Urinary bladder (tissue), 4 donors: Measurements from ENCODE around the gene ARHGAP25. TPM values are rescaled to one million over a fixed set of nuclear protein-coding genes. Genes with fewer than 3 reads are reported as not detected.

ENCODE experiments used
- DNase-seq: peaks from one replicate; pipeline ENCODE4 v3.0.0-alpha.2; 2015; ENCODE audit errors: extremely low spot score
- H3K27ac ChIP-seq: one replicate; pipeline ENCODE4 v1.5.1; 2013; ENCODE audit warnings: low read depth, mild to moderate bottlenecking, moderate library complexity
- H3K36me3 ChIP-seq: one replicate; pipeline ENCODE4 v1.6.1; 2013; ENCODE audit warnings: mild to moderate bottlenecking, moderate library complexity; ENCODE audit not compliant: insufficient read depth
- H3K4me1 ChIP-seq: one replicate; pipeline ENCODE4 v1.6.1; 2013; ENCODE audit warnings: mild to moderate bottlenecking, moderate library complexity; ENCODE audit not compliant: insufficient read depth
- H3K4me3 ChIP-seq: one replicate; pipeline ENCODE4 v1.5.1; 2013; ENCODE audit warnings: low read depth, low read length
- whole genome bisulfite sequencing: extraction: QIAGEN DNeasy Blood & Tissue Kit; methylation state at CpG from one replicate; pipeline ENCODE4 v1.1.7; 2013; 5-methylcytosine and 5-hydroxymethylcytosine counted together
- polyA plus RNA-seq: library from polyadenylated mRNA; stranded (reverse); fragments of 200-250 nt; gene quantifications from one replicate; pipeline ENCODE4 v1.2.3, GENCODE V29; 2013
- total RNA-seq: library from RNA; depleted of rRNA; stranded (reverse); fragments of >200 nt; gene quantifications from one replicate; pipeline ENCODE4 v1.2.3, GENCODE V29; 2014
- donor health status: healthy with polysubstance abuse.
- donor health status: healthy.

Gene ARHGAP25
- total and polyA plus RNA-seq, 2 donors: 4.4 to 5.2 TPM

GRCh38 chr2:68726608-68727367, 7.8 kb upstream of the ARHGAP25 start:
- no peak overlapping the region for H3K27ac ChIP-seq
- DNase-seq: no peak
- no peak overlapping the region for H3K4me3 ChIP-seq
- H3K4me1 ChIP-seq: no peaks in the 10 kb centered on the region
- WGBS: 65% methylated on average over 11 of the region's 11 CpGs
- H3K36me3 ChIP-seq: no peaks in the 10 kb centered on the region

- WGBS: 83% methylated on average over 6 of the region's 6 CpGs
These were observed 6.8 kb upstream of the ARHGAP25 start for GRCh38 chr2:68727683-68728375.

GRCh38 chr2:68730828-68731227, 3.8 kb upstream of the ARHGAP25 start:
- Histone ChIP-seq H3K4me1 (no peaks in the 10 kb centered on the region), H3K36me3 (no peaks in the 10 kb centered on the region), H3K4me3 (no peak overlapping the region), H3K27ac (no peak overlapping the region)
- DNase-seq: no peak
- WGBS: 46% methylated on average over 6 of the region's 6 CpGs

More at GRCh38 chr2:68727683-68728375, 6.8 kb upstream of the ARHGAP25 start:
- DNase-seq: no peak
- Histone ChIP-seq H3K4me3 (no peak overlapping the region), H3K4me1 (no peaks in the 10 kb centered on the region), H3K27ac (no peak overlapping the region), H3K36me3 (no peaks in the 10 kb centered on the region)

DNA sequence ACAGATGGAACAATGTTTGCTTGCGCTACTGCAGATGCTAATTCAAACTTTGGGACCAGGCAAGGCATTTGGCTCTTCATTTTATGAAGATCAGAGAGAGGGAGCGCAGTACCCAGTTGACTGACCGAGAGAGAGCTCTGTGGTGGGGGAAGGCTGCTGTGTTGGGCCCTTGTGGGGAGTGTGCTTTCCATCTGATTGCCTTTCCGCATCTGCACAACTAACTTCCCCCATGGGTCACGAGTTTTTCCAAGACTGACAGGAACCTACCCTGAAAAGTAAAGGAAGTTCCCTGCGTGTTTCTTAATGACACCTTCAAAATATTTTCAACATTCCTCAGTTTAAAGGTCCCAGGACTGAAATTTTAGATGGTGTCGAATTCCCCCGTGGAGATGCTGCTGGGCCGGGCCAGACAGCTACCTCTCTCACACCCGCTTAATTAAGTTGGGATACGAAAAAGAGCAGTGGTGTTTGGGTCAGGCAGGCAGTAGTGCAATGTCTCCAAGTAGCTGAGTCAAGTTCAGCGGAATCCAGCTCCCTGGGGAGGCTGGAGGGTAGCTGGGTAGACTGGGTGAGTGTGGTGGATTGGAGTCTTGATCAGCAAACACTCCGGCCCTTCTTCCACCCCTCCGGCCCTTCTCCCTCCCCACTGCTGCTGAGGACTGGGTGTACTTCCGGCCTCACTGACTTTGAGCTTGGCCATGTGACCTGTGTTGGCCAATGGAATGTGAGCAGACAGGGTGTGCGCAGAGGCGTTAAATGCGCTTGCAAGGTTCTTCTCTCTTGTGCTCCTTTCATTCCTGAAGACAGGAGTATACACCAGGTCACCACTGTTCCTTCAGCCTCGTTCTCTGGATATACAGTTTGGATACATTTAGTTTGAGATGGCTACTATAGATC, 2.3 kb upstream of the ARHGAP25 start:
- Histone ChIP-seq H3K27ac (no peak overlapping the region), H3K4me3 (no peak overlapping the region), H3K36me3 (no peaks in the 10 kb centered on the region), H3K4me1 (no peaks in the 10 kb centered on the region)
- no peak for DNase-seq
- 88% methylated on average over 19 of the region's 19 CpGs for WGBS

DNA sequence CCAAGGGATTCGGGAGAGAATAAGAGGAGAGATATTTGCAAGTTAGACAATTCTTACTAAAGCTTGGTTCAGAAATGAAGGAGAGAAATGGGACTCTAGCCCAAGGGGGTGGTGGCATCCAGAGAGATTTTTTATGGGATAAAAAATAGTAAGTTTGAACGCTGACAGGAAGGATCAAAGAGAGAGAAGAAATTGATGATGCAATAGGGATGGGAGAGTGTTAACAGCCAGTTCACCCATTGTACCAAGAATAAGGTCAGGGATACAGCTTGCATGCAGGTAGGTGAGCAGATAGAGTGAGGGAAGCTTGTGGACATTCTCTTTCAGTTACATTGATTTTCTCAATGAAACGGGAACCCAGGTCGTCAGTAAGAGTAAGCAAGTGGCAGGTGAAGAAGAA, 1.2 kb upstream of the ARHGAP25 start:
- 84% methylated on average over 4 of the region's 4 CpGs for WGBS
- Histone ChIP-seq H3K27ac (no peak overlapping the region), H3K4me3 (no peak overlapping the region), H3K4me1 (no peaks in the 10 kb centered on the region), H3K36me3 (no peaks in the 10 kb centered on the region)
- no peak for DNase-seq

DNA sequence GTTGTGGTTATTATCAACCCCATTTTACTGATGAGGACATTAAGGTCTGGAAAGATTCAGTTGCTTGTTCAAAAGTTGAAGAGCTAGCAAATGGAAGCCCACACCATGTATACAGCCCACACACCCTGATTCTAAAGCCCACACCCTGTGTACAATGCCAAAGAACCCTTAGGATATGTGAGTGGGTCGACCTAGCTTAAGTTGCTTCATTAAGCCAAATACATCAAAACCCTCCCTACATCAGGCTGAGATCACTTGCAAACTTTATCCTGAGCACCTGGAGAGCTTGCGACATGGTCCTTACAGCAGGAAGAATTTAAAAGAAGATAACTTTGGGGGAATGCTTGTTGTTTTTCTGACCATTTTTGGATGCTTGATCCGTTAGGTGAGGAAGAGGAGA, 435 bp upstream of the ARHGAP25 start:
- Histone ChIP-seq H3K4me3 (no peak overlapping the region), H3K36me3 (no peaks in the 10 kb centered on the region), H3K27ac (no peak overlapping the region), H3K4me1 (no peaks in the 10 kb centered on the region)
- no peak for DNase-seq
- WGBS: 80% methylated on average over 3 of the region's 3 CpGs

- DNase-seq: no peak
- H3K27ac ChIP-seq: no peak overlapping the region
- no peaks in the 10 kb centered on the region for H3K36me3 ChIP-seq
- H3K4me3 ChIP-seq: no peak overlapping the region
- 58% methylated on average over 2 of the region's 2 CpGs for WGBS
- H3K4me1 ChIP-seq: peaks cover 2% of the 10 kb centered on the region
These were observed 1.5 kb downstream of the ARHGAP25 start for GRCh38 chr2:68736086-68736485.

DNA sequence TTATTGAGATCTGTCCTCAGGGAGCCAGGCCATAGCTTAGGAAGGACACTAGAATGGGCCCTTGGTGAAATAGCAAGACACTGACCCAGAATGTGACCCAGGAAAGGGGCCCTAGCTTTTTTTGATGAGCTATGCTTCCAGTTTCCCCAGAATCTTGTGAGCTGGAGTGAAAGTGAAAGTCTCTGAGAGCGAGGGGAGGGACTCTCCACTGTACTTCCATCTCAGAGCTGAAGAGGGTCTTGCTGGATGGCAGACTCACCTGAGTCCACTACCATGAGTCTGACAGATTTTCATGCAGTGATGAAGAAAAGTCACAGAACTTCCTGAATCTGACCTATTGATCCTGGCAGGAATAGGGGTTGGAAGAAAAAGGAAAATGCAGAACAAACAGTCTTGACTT, 3.1 kb downstream of the ARHGAP25 start:
- Histone ChIP-seq H3K27ac (no peak overlapping the region), H3K4me1 (peaks cover 2% of the 10 kb centered on the region), H3K36me3 (no peaks in the 10 kb centered on the region), H3K4me3 (peak overlapping the region; percentile 6)
- DNase-seq: no peak
- WGBS: 83% methylated on average over 1 of the region's 1 CpG

DNA sequence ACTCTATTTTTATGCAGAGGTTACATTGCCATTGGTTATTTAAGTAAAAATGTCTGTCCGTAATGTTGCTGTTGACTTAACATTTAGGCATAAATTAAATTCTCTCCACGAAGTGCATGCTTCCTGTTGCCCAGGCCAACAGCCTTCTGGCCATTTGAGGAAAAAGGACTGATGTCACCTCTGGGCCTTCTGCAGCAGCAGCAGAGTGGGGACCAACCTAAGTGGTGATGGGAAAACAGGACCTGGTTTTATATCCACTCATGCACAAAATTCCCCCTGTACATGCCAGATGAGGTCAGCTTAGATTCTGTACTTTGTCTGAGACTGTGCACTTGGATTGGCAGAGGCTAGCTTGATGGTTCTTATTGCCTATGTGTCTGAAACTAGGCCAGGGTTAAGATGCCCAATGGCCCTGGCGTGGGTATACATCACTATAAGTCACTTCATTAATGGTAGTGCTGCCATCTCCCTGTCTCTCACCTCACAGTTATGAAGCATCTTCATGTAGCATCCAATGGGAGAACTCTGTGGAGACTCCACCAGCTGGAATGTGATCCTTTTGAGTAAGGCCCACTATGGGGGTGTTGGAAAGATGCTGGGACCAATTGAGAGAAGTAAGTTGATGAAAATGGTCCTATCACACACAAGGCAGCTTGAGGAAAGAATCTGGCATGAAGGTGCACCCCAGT, 4.4 kb downstream of the ARHGAP25 start:
- 76% methylated on average over 3 of the region's 3 CpGs for WGBS
- Histone ChIP-seq H3K4me3 (no peak overlapping the region), H3K36me3 (no peaks in the 10 kb centered on the region), H3K4me1 (peaks cover 2% of the 10 kb centered on the region), H3K27ac (no peak overlapping the region)
- no peak for DNase-seq

GRCh38 chr2:68739595-68740399, 5.2 kb downstream of the ARHGAP25 start:
- DNase-seq: no peak
- Histone ChIP-seq H3K4me1 (peaks cover 2% of the 10 kb centered on the region), H3K27ac (no peak overlapping the region), H3K36me3 (no peaks in the 10 kb centered on the region), H3K4me3 (no peak overlapping the region)
- 89% methylated on average over 6 of the region's 6 CpGs for WGBS

- no peak for DNase-seq
- no peak overlapping the region for H3K4me3 ChIP-seq
- H3K4me1 ChIP-seq: peaks cover 2% of the 10 kb centered on the region
- H3K27ac ChIP-seq: no peak overlapping the region
- no peaks in the 10 kb centered on the region for H3K36me3 ChIP-seq
- whole genome bisulfite sequencing: 36% methylated on average over 2 of the region's 2 CpGs
These were observed 5.8 kb downstream of the ARHGAP25 start for GRCh38 chr2:68740400-68740914.

DNA sequence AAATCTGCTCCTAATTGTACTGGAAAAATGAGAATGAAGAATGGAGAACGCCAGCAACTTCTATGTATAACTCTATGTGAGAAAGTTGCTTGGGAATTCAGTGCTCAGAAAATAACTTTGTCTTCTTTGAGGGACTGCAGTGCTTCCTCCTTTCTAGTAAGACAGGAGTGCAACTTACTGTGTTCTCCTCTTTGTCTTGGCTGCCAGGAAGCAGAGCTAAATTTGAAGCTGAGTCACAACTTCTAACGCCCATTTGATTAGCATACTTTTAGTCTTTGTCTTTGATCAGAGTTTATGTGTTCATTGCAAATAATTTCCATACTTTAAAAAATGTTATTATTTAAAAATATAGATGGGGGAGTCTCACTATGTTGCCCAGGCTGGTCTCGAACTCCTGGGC, 6.6 kb downstream of the ARHGAP25 start:
- no peak for DNase-seq
- no peak overlapping the region for H3K4me3 ChIP-seq
- 77% methylated on average over 3 of the region's 3 CpGs for WGBS
- H3K4me1 ChIP-seq: peaks cover 2% of the 10 kb centered on the region
- H3K27ac ChIP-seq: no peak overlapping the region
- H3K36me3 ChIP-seq: no peaks in the 10 kb centered on the region
